ENCODE data around the gene KRT83. TPM values are rescaled to one million over a fixed set of nuclear protein-coding genes. Genes with fewer than 3 reads are reported as not detected.

Gene KRT83
- total RNA-seq, 2 experiments from 2014 or later, result not detected

DNA sequence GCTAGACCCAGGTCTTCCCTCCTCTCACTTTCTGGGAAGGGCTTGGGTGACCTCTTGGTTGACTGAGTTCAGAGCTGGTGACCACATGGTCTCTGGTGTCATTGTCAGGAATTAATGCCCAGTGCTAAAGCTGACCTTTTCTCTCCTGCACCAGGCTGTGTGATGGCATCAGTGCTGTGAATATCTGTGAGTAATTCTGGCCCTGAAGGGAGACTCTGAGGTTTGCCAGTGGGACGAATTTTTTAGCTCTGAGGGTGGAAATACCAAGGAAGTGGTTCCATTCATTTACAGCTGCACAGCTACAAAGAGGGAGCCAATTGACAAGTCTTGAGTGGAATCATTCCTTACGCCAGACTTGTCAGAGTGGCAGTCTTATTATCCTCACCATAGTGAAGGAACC lies 53.0 kb downstream of the KRT83 start:
- H3K4me3 Mint-ChIP-seq, result no peak overlapping the region
- CTCF ChIA-PET, result interaction anchor here (0.8 to 1.1 kb wide), 3 partner anchors 16 to 110 kb away, joined by 3 to 5 read pairs (median 4); no protein-coding TSS in a partner anchor
- H3K9me3 Mint-ChIP-seq, result no peaks in the 10 kb centered on the region
- H3K4me1 Mint-ChIP-seq, result no peaks in the 10 kb centered on the region
- DNase-seq, result no peak
- POLR2A ChIA-PET, result no interaction called here
- no peaks in the 10 kb centered on the region for H3K36me3 Mint-ChIP-seq (ENCODE audit: low read depth)
- H3K27ac Mint-ChIP-seq, result no peak overlapping the region
- peaks cover 27% of the 10 kb centered on the region for H3K27me3 Mint-ChIP-seq

DNA sequence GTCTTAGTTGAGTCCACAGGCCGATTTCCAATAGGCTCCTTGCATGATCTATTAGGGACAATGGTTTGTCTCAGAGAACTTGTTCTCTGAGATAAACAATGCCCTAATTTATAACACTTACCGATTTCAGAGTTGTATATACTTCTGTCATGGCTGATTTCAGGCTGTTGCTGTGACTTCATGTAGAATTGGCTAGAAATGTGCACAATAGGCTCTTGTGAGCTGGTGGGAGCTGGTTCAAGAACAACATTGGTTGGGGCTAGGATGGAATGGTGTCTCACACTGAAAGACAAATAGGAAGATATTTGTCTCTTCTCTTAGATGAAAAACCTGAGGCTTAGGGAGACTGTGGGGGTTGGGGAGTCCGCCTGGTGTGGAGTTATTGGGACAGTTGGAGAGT lies 53.5 kb downstream of the KRT83 start:
- no peak for DNase-seq
- Mint-ChIP-seq H3K36me3 (ENCODE audit: low read depth) (no peaks in the 10 kb centered on the region), H3K4me1 (no peaks in the 10 kb centered on the region), H3K4me3 (no peak overlapping the region), H3K9me3 (no peaks in the 10 kb centered on the region), H3K27me3 (peaks cover 26% of the 10 kb centered on the region), H3K27ac (no peak overlapping the region)
- ChIA-PET POLR2A (no interaction called here), CTCF (interaction anchor here (0.6 to 0.8 kb wide), 2 partner anchors 10 to 47 kb away, joined by 3 read pairs; no protein-coding TSS in a partner anchor)

DNA sequence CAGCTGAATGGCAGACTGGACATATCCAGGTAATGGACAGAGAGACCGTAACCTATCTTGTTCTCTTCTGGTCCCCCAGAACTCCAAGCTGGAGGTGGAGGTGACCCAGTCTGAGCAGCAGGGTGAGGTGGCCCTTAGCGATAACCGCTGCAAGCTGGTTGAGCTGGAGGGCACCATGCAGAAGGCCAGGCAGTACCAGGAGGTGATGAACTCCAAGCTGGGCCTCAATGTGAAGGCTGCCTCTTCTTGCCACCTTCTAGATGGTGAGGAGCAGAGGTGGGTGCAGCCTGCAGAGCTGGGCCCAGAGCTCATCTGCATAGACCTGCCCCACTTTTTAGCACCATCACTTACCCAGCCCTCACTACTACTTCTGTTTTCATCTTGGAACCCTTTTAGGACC lies 53.9 kb downstream of the KRT83 start:
- POLR2A ChIA-PET, result no interaction called here
- H3K27ac Mint-ChIP-seq, result no peak overlapping the region
- DNase-seq, result no peak
- H3K36me3 Mint-ChIP-seq (ENCODE audit: low read depth), result no peaks in the 10 kb centered on the region
- peaks cover 27% of the 10 kb centered on the region for H3K27me3 Mint-ChIP-seq
- CTCF ChIA-PET, result interaction anchor here (0.6 to 1.4 kb wide), 2 partner anchors 11 to 45 kb away, joined by 3 to 4 read pairs; no protein-coding TSS in a partner anchor
- no peak overlapping the region for H3K4me3 Mint-ChIP-seq
- no peaks in the 10 kb centered on the region for H3K4me1 Mint-ChIP-seq
- peaks cover 2% of the 10 kb centered on the region for H3K9me3 Mint-ChIP-seq

DNA sequence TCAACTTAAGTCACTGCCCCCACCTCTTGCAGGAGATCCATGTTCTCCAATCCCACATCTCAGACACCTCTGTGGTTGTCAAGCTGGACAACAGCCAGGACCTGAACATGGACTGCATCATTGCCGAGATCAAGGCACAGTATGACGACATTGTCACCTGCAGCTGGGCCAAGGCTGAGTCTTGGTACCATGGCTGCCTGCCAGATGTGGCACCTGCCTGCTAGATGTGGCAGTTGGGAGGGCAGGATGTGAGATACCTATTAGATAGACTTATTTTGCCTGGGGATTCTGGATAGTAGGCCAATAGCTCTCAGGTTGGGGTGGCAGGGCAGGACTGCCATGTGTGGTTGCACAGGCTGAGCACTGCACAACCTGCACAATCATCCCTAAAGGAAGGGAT lies 54.7 kb downstream of the KRT83 start:
- Mint-ChIP-seq H3K27me3 (peaks cover 29% of the 10 kb centered on the region), H3K27ac (no peak overlapping the region), H3K4me1 (no peaks in the 10 kb centered on the region), H3K36me3 (ENCODE audit: low read depth) (peaks cover 2% of the 10 kb centered on the region), H3K9me3 (peaks cover 2% of the 10 kb centered on the region), H3K4me3 (no peak overlapping the region)
- ChIA-PET CTCF (interaction anchor here (0.6 to 2.2 kb wide), 3 partner anchors 11 to 45 kb away, joined by 3 to 8 read pairs (median 4); no protein-coding TSS in a partner anchor), POLR2A (no interaction called here)
- no peak for DNase-seq

DNA sequence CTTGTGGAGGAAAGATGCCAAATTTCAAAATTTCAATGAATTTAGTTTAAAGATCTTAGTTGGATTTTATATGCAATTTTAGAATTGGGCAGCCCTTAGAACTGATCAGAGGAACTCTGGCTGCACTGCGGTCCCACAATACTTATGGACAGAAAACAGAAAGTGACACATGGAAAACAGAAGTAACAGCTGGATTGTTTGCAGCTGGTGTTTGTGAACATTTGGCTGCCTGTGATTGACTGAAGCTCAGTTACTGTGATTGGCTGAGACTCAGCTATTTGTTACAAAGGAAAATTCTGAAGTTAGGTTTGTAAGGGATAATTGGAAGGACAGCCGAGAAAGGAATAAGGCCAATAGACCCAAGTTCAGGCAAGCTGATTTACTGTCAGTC lies 56.8 kb downstream of the KRT83 start:
- ChIA-PET CTCF (interaction anchor here (1.4 to 2.2 kb wide), 2 partner anchors 13 to 15 kb away, joined by 6 to 8 read pairs; no protein-coding TSS in a partner anchor), POLR2A (interaction anchor here (0.6 kb wide), 1 partner anchor 21 kb away, joined by 3 read pairs; no protein-coding TSS in a partner anchor)
- Mint-ChIP-seq H3K9me3 (peaks cover 2% of the 10 kb centered on the region), H3K27me3 (peaks cover 36% of the 10 kb centered on the region), H3K27ac (no peak overlapping the region), H3K36me3 (ENCODE audit: low read depth) (peaks cover 5% of the 10 kb centered on the region), H3K4me1 (peaks cover 14% of the 10 kb centered on the region), H3K4me3 (no peak overlapping the region)
- DNase-seq, result no peak

Other genes with a start within 250 kb of the KRT83 start
- not detected for gene SMIM41, start 241.7 kb downstream of the KRT83 start, total RNA-seq
- not detected for gene KRT80, start 129.4 kb downstream of the KRT83 start, total RNA-seq
- 1 to 10 TPM; 9.1 to 9.3 TPM for gene KRT7, start 88.2 kb downstream of the KRT83 start, total RNA-seq
- gene KRT86, start 46.8 kb downstream of the KRT83 start, total RNA-seq, result under 1 TPM; 0.23 to 0.30 TPM
- not detected for gene KRT81, start 29.9 kb downstream of the KRT83 start, total RNA-seq
- not detected for gene KRT85, start 46.1 kb upstream of the KRT83 start, total RNA-seq
- gene KRT84, start 64.3 kb upstream of the KRT83 start, total RNA-seq, result not detected
- gene KRT82, start 84.9 kb upstream of the KRT83 start, total RNA-seq, result not detected
- not detected for gene KRT75, start 113.0 kb upstream of the KRT83 start, total RNA-seq
- not detected for gene KRT6B, start 130.7 kb upstream of the KRT83 start, total RNA-seq
- gene KRT6C, start 152.4 kb upstream of the KRT83 start, total RNA-seq, result not detected
- gene KRT6A, start 171.9 kb upstream of the KRT83 start, total RNA-seq, result not detected
- gene KRT5, start 199.0 kb upstream of the KRT83 start, total RNA-seq, result not detected
- not detected for gene KRT71, start 231.7 kb upstream of the KRT83 start, total RNA-seq

All from activated CD4-positive, alpha-beta memory T cell treated with anti-CD3 and anti-CD28 coated beads, Interleukin-2, amount 10 ng/mL, durations not matched to agents 7 days and 5 days (primary cell).